Epithelial cell of proximal tubule (primary cell): ENCODE data around the gene ADSS1. TPM values are rescaled to one million over a fixed set of nuclear protein-coding genes. Genes with fewer than 3 reads are reported as not detected.

Experiments
- DNase-seq: peaks from one replicate; pipeline ENCODE4 v3.0.0-alpha.2; 2011; ENCODE audit warnings: low read depth
- H3K4me3 ChIP-seq: 2 replicates; pipeline ENCODE4 v1.5.1; 2011; ENCODE audit warnings: low read depth, mild to moderate bottlenecking, low read length
- total RNA-seq: library from RNA; depleted of rRNA; stranded (reverse); fragments of >200 nt; gene quantifications from 2 replicates; pipeline ENCODE4 v1.2.3, GENCODE V29; 2015
- TF ChIP-seq, protein P1 (sequence below): conservative IDR thresholded peaks from 2 replicates; pipeline ENCODE4 v1.5.1; 2012; ENCODE audit warnings: low read depth, mild to moderate bottlenecking, low read length

ADSS1 gene
- total RNA-seq, 1 donor from 2014 or later = 2.3 TPM

DNA sequence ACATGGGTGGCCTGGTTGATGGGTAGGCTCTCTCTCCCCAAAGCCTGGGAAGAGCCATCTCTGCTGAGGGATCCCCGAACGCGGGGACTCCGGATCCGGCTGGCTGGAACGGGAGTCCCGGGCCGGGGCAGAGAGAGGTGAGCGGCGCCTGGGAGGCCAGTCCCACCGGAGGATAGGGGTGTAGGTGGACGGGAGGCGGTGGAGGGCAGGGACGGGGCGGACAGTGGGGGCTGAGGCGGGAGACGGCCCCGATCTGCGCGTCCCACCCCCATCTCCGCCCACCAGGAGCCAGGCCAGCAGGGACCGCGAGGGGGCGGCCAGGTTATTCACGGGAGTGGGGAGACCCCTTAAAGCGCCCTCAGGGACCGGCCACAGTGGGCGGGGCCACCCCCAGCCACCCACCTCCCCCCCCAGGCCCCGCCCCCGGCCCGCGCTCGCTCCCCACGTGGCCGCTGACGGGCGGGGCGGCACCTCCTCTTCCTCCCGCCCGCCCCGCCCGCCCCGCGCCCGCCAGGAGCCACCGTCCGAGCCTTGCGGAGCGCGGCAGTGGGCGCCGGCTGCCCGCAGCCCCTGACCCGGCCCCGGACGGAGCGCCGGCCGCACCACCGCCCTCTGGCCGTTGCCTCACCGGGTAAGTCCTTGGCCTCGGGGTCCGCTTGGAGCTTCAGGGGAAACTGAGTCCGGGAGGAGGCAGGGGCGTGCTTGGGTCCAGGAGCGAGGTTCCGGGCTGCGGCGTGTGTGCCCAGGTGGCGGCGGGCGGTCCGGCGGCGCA lies 34.7 kb upstream of the ADSS1 start, which contains the start of gene INF2:
Gene INF2, plus strand, starts transcription at position 510 of the 772 bp plus-strand sequence. CDS start 11,748 bp downstream, outside the sequence.
- DNase-seq = no peak
- H3K4me3 ChIP-seq = peak within 1 kb of the TSS; percentile 76
- TF ChIP-seq, protein P1, sequence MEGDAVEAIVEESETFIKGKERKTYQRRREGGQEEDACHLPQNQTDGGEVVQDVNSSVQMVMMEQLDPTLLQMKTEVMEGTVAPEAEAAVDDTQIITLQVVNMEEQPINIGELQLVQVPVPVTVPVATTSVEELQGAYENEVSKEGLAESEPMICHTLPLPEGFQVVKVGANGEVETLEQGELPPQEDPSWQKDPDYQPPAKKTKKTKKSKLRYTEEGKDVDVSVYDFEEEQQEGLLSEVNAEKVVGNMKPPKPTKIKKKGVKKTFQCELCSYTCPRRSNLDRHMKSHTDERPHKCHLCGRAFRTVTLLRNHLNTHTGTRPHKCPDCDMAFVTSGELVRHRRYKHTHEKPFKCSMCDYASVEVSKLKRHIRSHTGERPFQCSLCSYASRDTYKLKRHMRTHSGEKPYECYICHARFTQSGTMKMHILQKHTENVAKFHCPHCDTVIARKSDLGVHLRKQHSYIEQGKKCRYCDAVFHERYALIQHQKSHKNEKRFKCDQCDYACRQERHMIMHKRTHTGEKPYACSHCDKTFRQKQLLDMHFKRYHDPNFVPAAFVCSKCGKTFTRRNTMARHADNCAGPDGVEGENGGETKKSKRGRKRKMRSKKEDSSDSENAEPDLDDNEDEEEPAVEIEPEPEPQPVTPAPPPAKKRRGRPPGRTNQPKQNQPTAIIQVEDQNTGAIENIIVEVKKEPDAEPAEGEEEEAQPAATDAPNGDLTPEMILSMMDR = no peak

DNA sequence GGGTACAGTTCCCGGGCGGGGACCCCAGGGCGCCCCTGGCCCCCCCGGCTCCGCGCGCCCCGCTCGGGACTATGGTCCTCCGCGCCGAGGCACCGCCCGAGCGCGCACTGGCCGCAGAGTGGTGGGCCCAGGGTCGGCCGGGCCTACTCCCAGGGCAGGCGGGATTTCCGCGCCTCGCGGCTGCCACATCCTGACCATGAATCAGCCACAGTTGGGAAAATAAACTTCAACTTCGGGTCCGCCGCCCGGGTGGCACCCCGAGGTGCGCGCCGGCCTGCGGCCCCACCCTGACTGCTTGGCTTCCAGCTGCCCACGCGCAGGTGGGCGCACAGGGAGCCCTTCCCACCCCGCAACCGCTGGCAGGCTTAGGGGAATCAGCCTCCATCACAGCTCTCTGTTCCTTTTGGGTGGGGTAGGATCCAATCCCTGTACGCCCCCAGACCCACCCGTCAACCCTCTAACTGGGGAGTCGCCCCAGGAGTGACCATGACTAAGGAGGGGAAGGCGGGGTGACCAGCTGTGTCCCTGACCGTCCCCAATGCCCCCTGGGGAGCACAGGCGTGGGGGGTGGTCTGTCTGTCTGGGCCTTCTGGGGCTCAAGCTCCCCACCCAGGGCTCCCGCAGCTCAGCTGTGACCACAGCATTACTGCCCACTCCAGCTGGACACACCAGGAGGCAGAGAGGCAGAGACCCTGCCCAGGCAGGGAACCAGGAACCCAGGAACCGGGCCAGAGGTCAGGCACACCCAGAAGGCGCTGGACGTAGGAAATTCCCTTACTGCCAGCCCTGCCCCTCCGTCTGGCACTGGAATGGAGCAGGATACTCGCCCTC lies 33.9 kb upstream of the ADSS1 start:
- TF ChIP-seq, protein P1 = no peak
- no peak for DNase-seq
- H3K4me3 ChIP-seq = peak overlapping the region; percentile 76

DNA sequence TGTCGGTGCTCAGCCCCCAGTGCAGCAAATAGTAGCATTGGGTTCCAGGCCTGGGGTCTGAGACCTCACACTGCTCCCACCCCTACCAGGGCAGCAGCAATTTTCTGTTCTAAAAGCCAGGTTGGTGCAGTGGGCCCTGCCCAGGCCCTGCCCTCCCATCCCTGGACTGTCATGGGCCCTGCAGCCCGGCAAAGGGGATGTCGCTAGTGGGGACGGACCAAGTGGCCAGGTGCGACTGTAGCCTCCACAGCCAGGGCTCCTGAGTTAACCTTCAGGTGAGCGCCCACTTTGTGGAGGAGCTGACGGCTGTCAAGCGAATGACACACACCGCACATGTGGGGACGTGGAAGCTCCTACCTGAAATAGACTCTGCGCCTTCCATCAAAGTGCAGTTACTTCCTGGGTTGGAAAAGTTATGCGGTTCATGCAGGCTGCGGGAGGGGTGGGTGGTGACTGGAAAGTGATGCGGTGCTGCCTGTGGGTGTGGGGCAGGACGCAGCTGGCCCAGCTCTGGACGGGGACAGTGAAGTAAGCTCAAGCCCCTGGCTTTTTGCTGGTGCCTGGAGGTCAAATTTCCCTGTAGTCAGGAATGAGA lies 33.1 kb upstream of the ADSS1 start:
- DNase-seq = no peak
- H3K4me3 ChIP-seq = peak overlapping the region; percentile 76

GRCh38 chr14:104691546-104692260 lies 32.3 kb upstream of the ADSS1 start:
- DNase-seq = no peak
- TF ChIP-seq, protein P1 = no peak
- peak overlapping the region; percentile 76 for H3K4me3 ChIP-seq

More for the DNA sequence above, 33.1 kb upstream of the ADSS1 start:
- TF ChIP-seq, protein P1 = no peak

- H3K4me3 ChIP-seq = no peak overlapping the region
- no peak for DNase-seq
- TF ChIP-seq, protein P1 = no peak
Measured at GRCh38 chr14:104692261-104692938, 31.6 kb upstream of the ADSS1 start.

- TF ChIP-seq, protein P1 = no peak
- no peak overlapping the region for H3K4me3 ChIP-seq
- DNase-seq = no peak
Measured at GRCh38 chr14:104692939-104693315, 31.1 kb upstream of the ADSS1 start.
